ENCODE data around the gene DAAM1.

DAAM1 gene

GRCh38 chr14:59337141-59337611 lies 148.7 kb downstream of the DAAM1 start:
- Histone ChIP-seq H3K36me3 (ENCODE audit: insufficient read depth, low read length) (peaks cover 1% of the 10 kb centered on the region; the same call in 1 of the 2 replicates), H2AFZ (ENCODE audit: low read length) (no peak overlapping the region), H3K4me3 (ENCODE audit: low read length, poor library complexity, severe bottlenecking) (no peak overlapping the region), H3K4me2 (ENCODE audit: low read depth, low read length, poor library complexity, severe bottlenecking) (no peak overlapping the region), H3K9ac (ENCODE audit: low read depth, low read length, poor library complexity, severe bottlenecking) (no peak overlapping the region), H3F3A (ENCODE audit: low read depth) (no peaks in the 10 kb centered on the region), H3K4me1 (ENCODE audit: insufficient read depth, low read length, poor library complexity, severe bottlenecking) (no peaks in the 10 kb centered on the region), H3K79me2 (ENCODE audit: insufficient read depth, low read length) (no peaks in the 10 kb centered on the region), H4K20me1 (ENCODE audit: insufficient read depth, low read length, poor library complexity, severe bottlenecking) (no peaks in the 10 kb centered on the region), H3K9me2 (replicated peaks; ENCODE audit: low read depth, low read length) (no peaks in the 10 kb centered on the region), H3K9me3 (ENCODE audit: insufficient read depth, low read depth, low read length) (no peaks in the 10 kb centered on the region), H3K27me3 (ENCODE audit: insufficient read depth, low read length, poor library complexity, severe bottlenecking) (no peaks in the 10 kb centered on the region)
- TF ChIP-seq EZH2phosphoT487 (IDR thresholded peaks at IDR 0.05; ENCODE audit: borderline replicate concordance): no peak
- no peak for TF ChIP-seq CTCF (conservative IDR thresholded peaks at IDR 0.05; ENCODE audit: low read length)

- Histone ChIP-seq H3K36me3 (ENCODE audit: insufficient read depth, low read length) (no peaks in the 10 kb centered on the region), H2AFZ (ENCODE audit: low read length) (no peak overlapping the region), H3F3A (ENCODE audit: low read depth) (no peaks in the 10 kb centered on the region), H3K27me3 (ENCODE audit: insufficient read depth, low read length, poor library complexity, severe bottlenecking) (no peaks in the 10 kb centered on the region), H3K9ac (ENCODE audit: low read depth, low read length, poor library complexity, severe bottlenecking) (no peak overlapping the region), H3K4me2 (ENCODE audit: low read depth, low read length, poor library complexity, severe bottlenecking) (no peak overlapping the region), H3K79me2 (ENCODE audit: insufficient read depth, low read length) (no peaks in the 10 kb centered on the region), H3K9me2 (replicated peaks; ENCODE audit: low read depth, low read length) (no peaks in the 10 kb centered on the region), H3K4me3 (ENCODE audit: low read length, poor library complexity, severe bottlenecking) (no peak overlapping the region), H4K20me1 (ENCODE audit: insufficient read depth, low read length, poor library complexity, severe bottlenecking) (no peaks in the 10 kb centered on the region), H3K9me3 (ENCODE audit: insufficient read depth, low read depth, low read length) (no peaks in the 10 kb centered on the region), H3K4me1 (ENCODE audit: insufficient read depth, low read length, poor library complexity, severe bottlenecking) (no peaks in the 10 kb centered on the region)
- no peak for TF ChIP-seq EZH2phosphoT487 (IDR thresholded peaks at IDR 0.05; ENCODE audit: borderline replicate concordance)
- TF ChIP-seq CTCF (conservative IDR thresholded peaks at IDR 0.05; ENCODE audit: low read length): no peak
These were observed 150.3 kb downstream of the DAAM1 start for GRCh38 chr14:59338761-59339160.

GRCh38 chr14:59339524-59340330 lies 151.3 kb downstream of the DAAM1 start:
- Histone ChIP-seq H3K4me1 (ENCODE audit: insufficient read depth, low read length, poor library complexity, severe bottlenecking) (no peaks in the 10 kb centered on the region), H4K20me1 (ENCODE audit: insufficient read depth, low read length, poor library complexity, severe bottlenecking) (no peaks in the 10 kb centered on the region), H3K4me3 (ENCODE audit: low read length, poor library complexity, severe bottlenecking) (no peak overlapping the region), H3K36me3 (ENCODE audit: insufficient read depth, low read length) (no peaks in the 10 kb centered on the region), H3K9ac (ENCODE audit: low read depth, low read length, poor library complexity, severe bottlenecking) (no peak overlapping the region), H2AFZ (ENCODE audit: low read length) (no peak overlapping the region), H3K4me2 (ENCODE audit: low read depth, low read length, poor library complexity, severe bottlenecking) (no peak overlapping the region), H3K9me3 (ENCODE audit: insufficient read depth, low read depth, low read length) (no peaks in the 10 kb centered on the region), H3K9me2 (replicated peaks; ENCODE audit: low read depth, low read length) (no peaks in the 10 kb centered on the region), H3K27me3 (ENCODE audit: insufficient read depth, low read length, poor library complexity, severe bottlenecking) (no peaks in the 10 kb centered on the region), H3F3A (ENCODE audit: low read depth) (no peaks in the 10 kb centered on the region), H3K79me2 (ENCODE audit: insufficient read depth, low read length) (no peaks in the 10 kb centered on the region)
- no peak for TF ChIP-seq EZH2phosphoT487 (IDR thresholded peaks at IDR 0.05; ENCODE audit: borderline replicate concordance)
- no peak for TF ChIP-seq CTCF (conservative IDR thresholded peaks at IDR 0.05; ENCODE audit: low read length)
